Upper lobe of left lung (tissue), 6 donors: ENCODE measurements around the gene SPEM1. TPM values are rescaled to one million over a fixed set of nuclear protein-coding genes. Genes with fewer than 3 reads are reported as not detected.
"Not testable (repeated sequence)": the region's sequence is repeated elsewhere in the genome, so short reads cannot be mapped to it uniquely, and the experiment has no call there.

ENCODE experiments used
- ATAC-seq, 2 donors: fragments of 200-7000 bp; cut with Tn5 transposase; one replicate each; pipeline ENCODE4 v1.9.1; 2022; ENCODE audit warnings: mild to moderate bottlenecking in 2 of 2, moderate library complexity in 2 of 2; ENCODE audit not compliant: low FRiP score in 2 of 2
- DNase-seq, 2 donors: peaks; one replicate each; pipeline ENCODE4 v3.0.0-alpha.2; 2019 to 2020
- H3K27ac ChIP-seq, 4 donors: fragments of 200-600 bp; sonication (generic); one replicate each; pipeline ENCODE4 v1.5.1; 2016 to 2019
- H3K27me3 ChIP-seq, 4 donors: fragments of 200-600 bp; sonication (generic); one replicate each; pipeline ENCODE4 v1.5.1; 2017 to 2019
- H3K36me3 ChIP-seq, 4 donors: fragments of 200-600 bp; sonication (generic); one replicate each; pipeline ENCODE4 v1.5.1; 2016 to 2019
- H3K4me1 ChIP-seq, 4 donors: fragments of 200-600 bp; sonication (generic); one replicate each; pipeline ENCODE4 v1.5.1; 2018 to 2019
- H3K4me3 ChIP-seq, 4 donors: fragments of 200-600 bp; sonication (generic); one replicate each; pipeline ENCODE4 v1.5.1; 2017 to 2019; ENCODE audit warnings: mild to moderate bottlenecking in 2 of 4, moderate library complexity in 1 of 4
- H3K9me3 ChIP-seq, 4 donors: fragments of 200-600 bp; sonication (generic); one replicate each; pipeline ENCODE4 v1.5.1; 2018 to 2019
- CTCF ChIP-seq, 6 experiments: fragments of 450-650 bp in 4 of 6; fragments of 200-600 bp in 2 of 6; sonication (generic) in 2 of 6; IDR thresholded peaks; one replicate each; pipeline ENCODE4 v1.5.1; 2016 to 2019; ENCODE audit warnings: antibody characterized with exemption in 6 of 6
- EP300 ChIP-seq, 4 donors: sonication (generic); formaldehyde crosslinking; IDR thresholded peaks; one replicate each; pipeline ENCODE4 v1.5.1; 2017; ENCODE audit warnings: antibody characterized with exemption in 4 of 4, control low read depth in 2 of 4
- POLR2A ChIP-seq, 4 donors: fragments of 450-650 bp; IDR thresholded peaks; one replicate each; pipeline ENCODE4 v1.5.1; 2016 to 2017; ENCODE audit warnings: antibody characterized with exemption in 4 of 4, mild to moderate bottlenecking in 2 of 4
- POLR2AphosphoS5 ChIP-seq, 2 donors: sonication (generic); formaldehyde crosslinking; IDR thresholded peaks; one replicate each; pipeline ENCODE4 v1.5.1; 2017; ENCODE audit warnings: antibody characterized with exemption in 2 of 2
- WGBS, 2 donors: methylation state at CpG; one replicate each; pipeline ENCODE4 v1.1.5; 2017 to 2018; 5-methylcytosine and 5-hydroxymethylcytosine counted together
- total RNA-seq, 6 donors: library from RNA; depleted of rRNA in 4 of 6; stranded (reverse); fragments of >200 nt in 4 of 6; gene quantifications; one replicate each; pipeline versions ENCODE4 v1.1.0 to v1.2.1, GENCODE V29; 2016 to 2021
- donor health status: DM: no; HTN: no; CAD: no; lungs with moderate emphysema.
- donor health status: DM: no; HTN: yes; CAD: no; lungs with severe emphysema.

The SPEM1 gene
- total RNA-seq, 6 donors from 2014 or later = not detected

GRCh38 chr17:7466318-7466638, 46.2 kb downstream of the SPEM1 start:
- 80 to 83% methylated on average over 9 of the region's 9 CpGs for WGBS, 2 donors
- DNase-seq = no peak
- H3K36me3 ChIP-seq = peaks cover 4 to 40% (median 31%) of the 10 kb centered on the region in 4 donors
- no peaks in the 10 kb centered on the region for H3K9me3 ChIP-seq
- H3K27me3 ChIP-seq = no peaks in the 10 kb centered on the region
- peaks cover 24 to 40% (median 32%) of the 10 kb centered on the region in 4 donors for H3K4me1 ChIP-seq
- H3K27ac ChIP-seq = peak overlapping the region; percentile 61 to 75 (median 71)
- no peak for TF ChIP-seq POLR2AphosphoS5 (IDR thresholded peaks at IDR 0.05)
- TF ChIP-seq POLR2A (IDR thresholded peaks at IDR 0.05) = peak in 1 of 4 donors; percentile 2
- no peak for ATAC-seq
- no peak overlapping the region for H3K4me3 ChIP-seq

GRCh38 chr17:7466639-7467341, 46.7 kb downstream of the SPEM1 start:
- H3K27ac ChIP-seq = peak overlapping the region; percentile 61 to 75 (median 71)
- no peaks in the 10 kb centered on the region for H3K9me3 ChIP-seq
- ATAC-seq (peak; percentile 9 to 58), DNase-seq (peak in 1 of 2 donors; percentile 58)
- 65 to 79% methylated on average over 16 of the region's 16 CpGs for WGBS, 2 donors
- H3K4me3 ChIP-seq = no peak overlapping the region
- peaks cover 25 to 42% (median 36%) of the 10 kb centered on the region in 4 donors for H3K4me1 ChIP-seq
- no peaks in the 10 kb centered on the region for H3K27me3 ChIP-seq
- TF ChIP-seq POLR2A (IDR thresholded peaks at IDR 0.05) (peak in 1 of 4 donors; percentile 3), CTCF (IDR thresholded peaks at IDR 0.05) (no peak), POLR2AphosphoS5 (IDR thresholded peaks at IDR 0.05) (peak in 1 of 2 donors; percentile 52), EP300 (IDR thresholded peaks at IDR 0.05) (no peak)
- H3K36me3 ChIP-seq = peaks cover 4 to 40% (median 31%) of the 10 kb centered on the region in 4 donors

- no peak for TF ChIP-seq CTCF (IDR thresholded peaks at IDR 0.05)
- TF ChIP-seq POLR2A (IDR thresholded peaks at IDR 0.05) = no peak
- no peak for TF ChIP-seq EP300 (IDR thresholded peaks at IDR 0.05)
- no peak for TF ChIP-seq POLR2AphosphoS5 (IDR thresholded peaks at IDR 0.05)
- H3K36me3 ChIP-seq = peaks cover 2 to 36% (median 27%) of the 10 kb centered on the region in 4 donors
- no peak for ATAC-seq
- 83 to 88% methylated on average over 2 to 3 of the region's 3 CpGs for WGBS, 2 donors
- H3K27ac ChIP-seq = peak overlapping the region; percentile 61 to 75 (median 71)
- no peaks in the 10 kb centered on the region for H3K27me3 ChIP-seq
- DNase-seq = no peak
- peaks cover 25 to 49% (median 41%) of the 10 kb centered on the region in 4 donors for H3K4me1 ChIP-seq
- no peak overlapping the region for H3K4me3 ChIP-seq
- H3K9me3 ChIP-seq = no peaks in the 10 kb centered on the region
These were observed 47.4 kb downstream of the SPEM1 start for GRCh38 chr17:7467498-7467897.

GRCh38 chr17:7468290-7468689, 48.2 kb downstream of the SPEM1 start:
- no peak for ATAC-seq
- Histone ChIP-seq H3K27ac (no peak overlapping the region), H3K4me3 (no peak overlapping the region), H3K27me3 (no peaks in the 10 kb centered on the region), H3K4me1 (peaks cover 25 to 52% (median 41%) of the 10 kb centered on the region in 4 donors), H3K9me3 (no peaks in the 10 kb centered on the region), H3K36me3 (peaks cover 0 to 28% (median 19%) of the 10 kb centered on the region in 4 donors)
- DNase-seq = no peak
- TF ChIP-seq POLR2AphosphoS5 (IDR thresholded peaks at IDR 0.05) (no peak), POLR2A (IDR thresholded peaks at IDR 0.05) (no peak), CTCF (IDR thresholded peaks at IDR 0.05) (no peak), EP300 (IDR thresholded peaks at IDR 0.05) (no peak)
- 88 to 98% methylated on average over 11 of the region's 11 CpGs for WGBS, 2 donors

GRCh38 chr17:7468804-7469389, 48.8 kb downstream of the SPEM1 start:
- TF ChIP-seq POLR2A (IDR thresholded peaks at IDR 0.05) (no peak), EP300 (IDR thresholded peaks at IDR 0.05) (no peak), POLR2AphosphoS5 (IDR thresholded peaks at IDR 0.05) (no peak), CTCF (IDR thresholded peaks at IDR 0.05) (no peak)
- WGBS, 2 donors = 71 to 72% methylated on average over 12 of the region's 12 CpGs
- H3K27ac ChIP-seq = peak overlapping the region; percentile 5 to 52 (median 48)

GRCh38 chr17:7469843-7470242, 49.7 kb downstream of the SPEM1 start:
- H3K27me3 ChIP-seq, H3K4me3 ChIP-seq, H3K9me3 ChIP-seq, ATAC-seq: not testable (repeated sequence)
- WGBS, 2 donors = 63 to 87% methylated on average over 12 of the region's 12 CpGs
- Histone ChIP-seq H3K4me1 (peaks cover 26 to 67% (median 45%) of the 10 kb centered on the region in 4 donors), H3K27ac (peak overlapping the region in 1 of 4 donors; percentile 52), H3K36me3 (peaks cover 0 to 14% (median 9%) of the 10 kb centered on the region in 4 donors)
- DNase-seq = peak in 1 of 2 donors; percentile 62

More at GRCh38 chr17:7468804-7469389, 48.8 kb downstream of the SPEM1 start:
- ATAC-seq = no peak
- no peak for DNase-seq
- no peaks in the 10 kb centered on the region for H3K27me3 ChIP-seq
- no peak overlapping the region for H3K4me3 ChIP-seq
- peaks cover 25 to 58% (median 41%) of the 10 kb centered on the region in 4 donors for H3K4me1 ChIP-seq
- no peaks in the 10 kb centered on the region for H3K9me3 ChIP-seq
- H3K36me3 ChIP-seq = peaks cover 0 to 23% (median 13%) of the 10 kb centered on the region in 4 donors

GRCh38 chr17:7470457-7470973, 50.4 kb downstream of the SPEM1 start:
- WGBS, 2 donors = 74 to 78% methylated on average over 8 of the region's 8 CpGs
- peaks cover 0 to 14% (median 9%) of the 10 kb centered on the region in 4 donors for H3K36me3 ChIP-seq
- not testable (repeated sequence) for H3K9me3 ChIP-seq, DNase-seq, H3K27ac ChIP-seq, ATAC-seq, H3K27me3 ChIP-seq, H3K4me3 ChIP-seq
- H3K4me1 ChIP-seq = peaks cover 32 to 74% (median 51%) of the 10 kb centered on the region in 4 donors
